ENCODE measurements around the gene ITSN1. TPM values are rescaled to one million over a fixed set of nuclear protein-coding genes. Genes with fewer than 3 reads are reported as not detected.

ITSN1 gene
- total RNA-seq, result 10 to 100 TPM; 31.6 to 60.5 (median 38.1) TPM
- polyA plus RNA-seq, result 10 to 100 TPM; 20.0 to 39.7 (median 34.7) TPM
- long read RNA-seq, donor 1, partial matches to known transcripts, result 0 of 3 reads
- long read RNA-seq, donor 1, other reads (novel, unspliced or antisense), result 0 of 3 reads
- long read RNA-seq, donor 2, partial matches to known transcripts, result 10 of 10 reads
- long read RNA-seq, donor 2, other reads (novel, unspliced or antisense), result 0 of 10 reads
- long read RNA-seq, donor 3, partial matches to known transcripts, result 300 of 537 reads
- long read RNA-seq, donor 3, other reads (novel, unspliced or antisense), result 235 of 537 reads
- long read RNA-seq, donor 4, partial matches to known transcripts, result 28 of 35 reads
- long read RNA-seq, donor 4, other reads (novel, unspliced or antisense), result 7 of 35 reads
- long read RNA-seq, donor 5, full-length matches to known transcripts, result 15 of 33 reads
- long read RNA-seq, donor 5, partial matches to known transcripts, result 4 of 33 reads
- long read RNA-seq, donor 5, other reads (novel, unspliced or antisense), result 14 of 33 reads
- long read RNA-seq, donor 6, partial matches to known transcripts, result 21 of 24 reads
- long read RNA-seq, donor 6, other reads (novel, unspliced or antisense), result 3 of 24 reads
- long read RNA-seq, donor 7, partial matches to known transcripts, result 0 of 1 reads
- long read RNA-seq, donor 7, other reads (novel, unspliced or antisense), result 0 of 1 reads
- long read RNA-seq, donor 8, full-length matches to known transcripts, result 3 of 9 reads
- long read RNA-seq, donor 8, partial matches to known transcripts, result 6 of 9 reads
- long read RNA-seq, donor 8, other reads (novel, unspliced or antisense), result 0 of 9 reads
- long read RNA-seq, donor 9, result 0 reads
- long read RNA-seq, donor 10, full-length matches to known transcripts, result 3 of 3 reads
- long read RNA-seq, donor 10, partial matches to known transcripts, result 0 of 3 reads
- long read RNA-seq, donor 10, other reads (novel, unspliced or antisense), result 0 of 3 reads

GRCh38 chr21:33642027-33642895 is at the start of gene ITSN1:
Gene ITSN1, plus strand, starts transcription at chr21:33642501. Its CDS starts 76,328 bp downstream, at chr21:33718829.
- WGBS, 4 donors, result 0 to 2% (median 0%) methylated on average over 27 to 70 of the region's 71 CpGs

GRCh38 chr21:33598051-33598450 is 44.2 kb upstream of the ITSN1 start:
- 81 to 97% (median 90%) methylated on average over 1 of the region's 1 CpG for WGBS, 4 donors
- Histone ChIP-seq H3K4me3 (no peak overlapping the region), H3K27ac (no peak overlapping the region), H3K9me3 (replicated peaks in 1 of 3) (no peaks in the 10 kb centered on the region), H3K36me3 (replicated peaks in 1 of 2) (peaks cover 0 to 54% of the 10 kb centered on the region in 2 donors), H3K27me3 (no peaks in the 10 kb centered on the region), H3K4me1 (replicated peaks in 1 of 2) (no peaks in the 10 kb centered on the region)
- intact Hi-C loops (cut with DNase I), result no loop called here
- TF ChIP-seq POLR2A (IDR thresholded peaks at IDR 0.05) (no peak), CTCF (IDR thresholded peaks at IDR 0.05) (no peak)
- DNase-seq, result no peak

More at GRCh38 chr21:33642027-33642895, at the start of gene ITSN1:
- TF ChIP-seq CTCF (IDR thresholded peaks at IDR 0.05) (peak in 1 of 6 experiments; percentile 7), POLR2A (IDR thresholded peaks at IDR 0.05) (peak; percentile 88 to 98)
- Histone ChIP-seq H3K36me3 (replicated peaks in 1 of 2) (no peaks in the 10 kb centered on the region), H3K4me1 (replicated peaks in 1 of 2) (peaks cover 12 to 33% of the 10 kb centered on the region in 2 donors), H3K27me3 (no peaks in the 10 kb centered on the region), H3K27ac (peak within 1 kb of the TSS; percentile 64 to 86 (median 84)), H3K4me3 (peak within 1 kb of the TSS; percentile 59 to 96 (median 80)), H3K9me3 (replicated peaks in 1 of 3) (no peaks in the 10 kb centered on the region)
- intact Hi-C loops (cut with DNase I), result loop anchor here (5.0 to 10.0 kb wide), 3 partner anchors 173 to 260 kb away; no protein-coding TSS in a partner anchor
- DNase-seq, result peak; percentile 100

DNA sequence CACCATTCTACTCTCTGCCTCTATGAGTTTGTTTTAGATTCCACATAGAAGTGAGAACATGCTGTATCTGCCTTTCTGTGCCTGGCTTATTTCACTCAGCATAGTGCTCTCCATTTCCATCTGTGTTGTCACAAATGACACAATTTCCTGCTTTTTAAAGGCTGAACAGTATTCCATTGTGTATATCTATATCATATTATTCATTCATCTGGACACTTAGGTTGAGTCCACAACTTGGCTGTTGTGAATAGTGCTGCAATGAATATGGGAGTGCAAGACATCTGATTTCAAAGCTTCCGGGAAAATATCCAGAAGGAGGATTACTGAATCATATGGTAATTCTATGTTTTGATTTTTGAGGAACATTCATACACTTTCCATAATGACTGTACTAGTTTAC is 33.7 kb upstream of the ITSN1 start:
- Histone ChIP-seq H3K4me3 (no peak overlapping the region), H3K27ac (no peak overlapping the region), H3K36me3 (replicated peaks in 1 of 2) (peaks cover 0 to 22% of the 10 kb centered on the region in 2 donors), H3K9me3 (replicated peaks in 1 of 3) (no peaks in the 10 kb centered on the region), H3K27me3 (no peaks in the 10 kb centered on the region), H3K4me1 (replicated peaks in 1 of 2) (no peaks in the 10 kb centered on the region)
- no peak for DNase-seq
- TF ChIP-seq CTCF (IDR thresholded peaks at IDR 0.05), result no peak
- TF ChIP-seq POLR2A (IDR thresholded peaks at IDR 0.05), result no peak
- intact Hi-C loops (cut with DNase I), result loop anchor here in 1 of 2 donors (10.0 kb wide), 1 partner anchor 404 kb away; no protein-coding TSS in a partner anchor
- 59 to 73% (median 66%) methylated on average over 1 of the region's 1 CpG for WGBS, 4 donors
